Measurements from ENCODE around the gene PCBD1. TPM values are rescaled to one million over a fixed set of nuclear protein-coding genes. Genes with fewer than 3 reads are reported as not detected.
A peak's percentile ranks its signal among the peaks of the same experiment; 100 is the strongest.

The PCBD1 gene
- 10 to 100 TPM; 61.9 to 71.2 TPM for total RNA-seq
- 49.6 TPM for polyA plus RNA-seq (ENCODE audit: insufficient read depth, low read depth, low replicate concordance)
- long read RNA-seq, donor 1, transcript PCBD1-201 (4 exons, 1,006 nt) = major isoform, 50 of 65 reads
- long read RNA-seq, donor 1, partial matches to known transcripts = 11 of 65 reads
- long read RNA-seq, donor 1, other reads (novel, unspliced or antisense) = 0 of 65 reads
- long read RNA-seq, donor 2, transcript PCBD1-201 (4 exons, 1,006 nt) = major isoform, 48 of 63 reads
- long read RNA-seq, donor 2, partial matches to known transcripts = 13 of 63 reads
- long read RNA-seq, donor 2, other reads (novel, unspliced or antisense) = 0 of 63 reads

DNA sequence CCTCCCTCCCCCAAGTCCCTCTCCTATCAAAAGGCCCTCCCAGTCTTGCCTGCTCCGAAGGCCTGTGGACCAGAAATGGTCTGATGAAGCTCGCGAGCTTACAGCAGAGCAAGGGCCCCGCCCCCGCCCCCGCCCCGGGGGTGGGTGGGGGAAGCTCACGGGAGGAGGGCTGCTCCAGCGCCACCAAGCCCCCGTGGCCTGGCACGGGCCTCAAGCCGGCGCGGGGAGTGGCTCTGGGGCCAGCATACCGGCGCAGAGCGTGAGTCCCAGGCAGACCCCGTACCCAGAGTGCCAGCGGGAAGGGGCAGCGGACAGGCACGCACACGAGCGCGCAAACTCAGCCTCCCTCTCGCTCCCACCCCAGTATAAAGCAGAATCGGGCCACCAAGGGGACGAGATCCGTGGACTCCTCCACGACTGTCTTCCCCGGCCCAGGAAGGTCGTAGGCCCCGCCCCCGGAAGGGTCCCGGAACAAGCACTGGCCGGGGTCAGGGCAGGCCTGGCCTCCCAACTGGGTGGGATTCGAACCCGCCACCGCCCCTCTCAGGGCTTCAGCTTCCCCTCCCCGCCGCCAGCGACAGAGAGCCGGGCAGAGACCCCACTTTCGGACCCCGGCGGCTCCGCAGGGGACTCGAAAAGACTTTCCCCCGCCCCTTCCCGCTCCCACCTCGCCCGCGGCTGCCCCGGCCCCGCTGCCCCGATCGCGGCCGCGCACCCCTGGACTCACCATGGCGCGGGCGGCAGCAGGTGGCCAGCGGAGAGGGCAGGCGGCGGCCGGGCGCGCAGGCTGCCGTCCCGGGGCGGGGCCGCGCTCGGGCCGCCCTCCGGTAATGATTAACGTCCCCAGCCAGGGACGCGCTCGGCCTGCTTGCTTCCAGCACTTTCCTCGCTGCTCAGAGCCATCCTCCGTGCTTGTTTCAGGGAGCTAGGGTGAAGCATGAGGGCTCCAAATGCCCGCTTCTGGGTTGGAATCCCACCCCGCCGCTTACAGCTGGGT lies at the start of gene PCBD1:
TSS of gene PCBD1 (minus strand) at position 762 of the 997 bp plus-strand sequence. CDS start at position 730, 32 bp downstream.
- Histone ChIP-seq H3K27ac (peak within 1 kb of the TSS; percentile 92 to 96), H3K36me3 (ENCODE audit: low read depth, missing control alignments) (no peaks in the 10 kb centered on the region), H3K9me3 (no peaks in the 10 kb centered on the region), H3K27me3 (no peaks in the 10 kb centered on the region), H3K4me1 (peaks cover 19% of the 10 kb centered on the region), H3K4me3 (peak within 1 kb of the TSS; percentile 79 to 84)
- no peak for TF ChIP-seq POLR2A (IDR thresholded peaks at IDR 0.05)
- TF ChIP-seq, protein P1, sequence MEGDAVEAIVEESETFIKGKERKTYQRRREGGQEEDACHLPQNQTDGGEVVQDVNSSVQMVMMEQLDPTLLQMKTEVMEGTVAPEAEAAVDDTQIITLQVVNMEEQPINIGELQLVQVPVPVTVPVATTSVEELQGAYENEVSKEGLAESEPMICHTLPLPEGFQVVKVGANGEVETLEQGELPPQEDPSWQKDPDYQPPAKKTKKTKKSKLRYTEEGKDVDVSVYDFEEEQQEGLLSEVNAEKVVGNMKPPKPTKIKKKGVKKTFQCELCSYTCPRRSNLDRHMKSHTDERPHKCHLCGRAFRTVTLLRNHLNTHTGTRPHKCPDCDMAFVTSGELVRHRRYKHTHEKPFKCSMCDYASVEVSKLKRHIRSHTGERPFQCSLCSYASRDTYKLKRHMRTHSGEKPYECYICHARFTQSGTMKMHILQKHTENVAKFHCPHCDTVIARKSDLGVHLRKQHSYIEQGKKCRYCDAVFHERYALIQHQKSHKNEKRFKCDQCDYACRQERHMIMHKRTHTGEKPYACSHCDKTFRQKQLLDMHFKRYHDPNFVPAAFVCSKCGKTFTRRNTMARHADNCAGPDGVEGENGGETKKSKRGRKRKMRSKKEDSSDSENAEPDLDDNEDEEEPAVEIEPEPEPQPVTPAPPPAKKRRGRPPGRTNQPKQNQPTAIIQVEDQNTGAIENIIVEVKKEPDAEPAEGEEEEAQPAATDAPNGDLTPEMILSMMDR (IDR thresholded peaks at IDR 0.05) = no peak
- DNase-seq = peak; percentile 88
- 1% methylated on average over 12 to 64 of the region's 85 CpGs for WGBS, 2 donors
- intact Hi-C loops (cut with DNase I; ENCODE audit: low total_unique reads) = loop anchor here (10.0 kb wide), 1 partner anchor 343 kb away; no protein-coding TSS in a partner anchor

DNA sequence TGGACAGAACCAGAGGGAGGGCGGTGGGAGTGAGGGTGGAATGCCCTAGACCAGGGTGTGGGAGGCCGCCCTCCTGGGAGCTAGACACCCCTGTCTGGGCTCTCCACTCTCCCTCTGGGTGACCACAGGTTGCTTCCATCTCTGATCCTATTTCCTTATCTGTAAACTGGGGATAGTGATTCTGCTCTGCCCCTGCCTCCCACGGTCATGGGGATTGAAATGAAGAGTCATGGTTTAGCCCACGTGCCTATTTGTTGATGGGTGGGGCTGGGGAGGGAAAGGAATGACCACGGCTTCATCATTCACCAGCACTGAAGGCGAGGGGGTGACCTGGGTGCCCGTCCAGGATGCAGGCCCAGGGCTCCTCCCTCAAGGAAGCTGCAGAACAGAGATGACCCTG lies 49.3 kb upstream of the PCBD1 start:
- no peak for DNase-seq
- no peaks in the 10 kb centered on the region for H3K27me3 ChIP-seq
- intact Hi-C loops (cut with DNase I; ENCODE audit: low total_unique reads) = no loop called here
- no peaks in the 10 kb centered on the region for H3K9me3 ChIP-seq
- H3K4me3 ChIP-seq = no peak overlapping the region
- H3K27ac ChIP-seq = no peak overlapping the region
- no peak for TF ChIP-seq POLR2A (IDR thresholded peaks at IDR 0.05)
- TF ChIP-seq, protein P1 (IDR thresholded peaks at IDR 0.05) = no peak
- WGBS, 2 donors = 76 to 80% methylated on average over 7 of the region's 7 CpGs
- peaks cover 20% of the 10 kb centered on the region for H3K4me1 ChIP-seq
- no peaks in the 10 kb centered on the region for H3K36me3 ChIP-seq (ENCODE audit: low read depth, missing control alignments)

DNA sequence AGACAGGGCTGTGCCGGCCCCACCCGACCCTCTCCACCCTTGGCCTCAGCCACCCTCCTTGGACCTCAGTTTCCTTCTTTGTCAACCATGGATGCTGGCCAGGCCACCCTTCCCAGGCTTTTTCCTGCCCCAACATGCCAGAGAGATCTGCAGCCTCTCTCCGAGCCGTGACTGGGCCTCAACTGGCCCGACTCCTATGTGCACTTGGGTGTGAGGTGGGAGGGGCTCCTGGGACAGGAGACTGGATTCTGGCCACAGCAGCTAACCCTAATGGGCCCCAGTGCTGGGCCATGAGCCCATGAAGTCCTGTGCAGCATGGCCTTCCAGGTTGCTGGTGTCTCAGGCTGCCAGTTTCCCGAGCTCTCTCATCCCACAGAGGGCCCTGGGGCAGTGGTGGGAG lies 47.7 kb upstream of the PCBD1 start:
- TF ChIP-seq, protein P1 (IDR thresholded peaks at IDR 0.05) = no peak
- TF ChIP-seq POLR2A (IDR thresholded peaks at IDR 0.05) = no peak
- H3K9me3 ChIP-seq = no peaks in the 10 kb centered on the region
- intact Hi-C loops (cut with DNase I; ENCODE audit: low total_unique reads) = no loop called here
- no peaks in the 10 kb centered on the region for H3K36me3 ChIP-seq (ENCODE audit: low read depth, missing control alignments)
- H3K27me3 ChIP-seq = no peaks in the 10 kb centered on the region
- DNase-seq = no peak
- WGBS, 2 donors = 76% methylated on average over 6 of the region's 6 CpGs
- peaks cover 19% of the 10 kb centered on the region for H3K4me1 ChIP-seq
- H3K27ac ChIP-seq = no peak overlapping the region
- no peak overlapping the region for H3K4me3 ChIP-seq

DNA sequence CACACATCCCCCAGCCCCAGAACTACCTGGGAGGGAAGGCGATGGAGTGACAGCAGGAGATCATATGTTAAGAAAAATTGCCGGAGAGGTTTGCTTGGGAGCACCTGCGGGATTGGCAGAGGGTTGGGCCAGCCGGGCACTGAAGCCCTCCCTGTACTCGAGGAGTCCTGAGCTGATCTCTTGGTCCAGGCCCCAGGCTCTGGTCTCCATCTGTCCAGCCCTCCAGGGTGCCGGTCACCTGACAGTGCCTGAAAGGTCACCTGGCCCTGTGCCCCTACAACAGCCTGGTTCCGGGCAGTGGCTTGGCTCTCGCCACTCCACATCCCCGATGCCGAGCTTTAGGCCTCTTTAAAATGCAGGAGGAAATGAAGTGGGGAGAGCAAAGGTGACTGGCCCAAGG lies 47.3 kb upstream of the PCBD1 start:
- no peaks in the 10 kb centered on the region for H3K36me3 ChIP-seq (ENCODE audit: low read depth, missing control alignments)
- no peaks in the 10 kb centered on the region for H3K27me3 ChIP-seq
- H3K27ac ChIP-seq = no peak overlapping the region
- H3K4me1 ChIP-seq = peaks cover 15% of the 10 kb centered on the region
- TF ChIP-seq, protein P1 (IDR thresholded peaks at IDR 0.05) = no peak
- TF ChIP-seq POLR2A (IDR thresholded peaks at IDR 0.05) = no peak
- no peak overlapping the region for H3K4me3 ChIP-seq
- WGBS, 2 donors = 80 to 84% methylated on average over 6 to 10 of the region's 10 CpGs
- no peak for DNase-seq
- intact Hi-C loops (cut with DNase I; ENCODE audit: low total_unique reads) = no loop called here
- no peaks in the 10 kb centered on the region for H3K9me3 ChIP-seq

Data from testis (tissue), 5 donors.